ENCODE results near the gene RNASET2.
A peak's percentile ranks its signal among the peaks of the same experiment; 100 is the strongest.
"Not testable (repeated sequence)": the region's sequence is repeated elsewhere in the genome, so short reads cannot be mapped to it uniquely, and the experiment has no call there.

Gene RNASET2

GRCh38 chr6:166901626-166902025, 54.7 kb downstream of the RNASET2 start:
- FAIRE-seq, result no peak

- FAIRE-seq, result no peak
Observed at GRCh38 chr6:166900956-166901607, 55.3 kb downstream of the RNASET2 start.

GRCh38 chr6:166900130-166900708, 56.1 kb downstream of the RNASET2 start:
- no peak for FAIRE-seq

- no peak for FAIRE-seq
Observed at GRCh38 chr6:166898910-166899309, 57.4 kb downstream of the RNASET2 start.

- not testable (repeated sequence) for FAIRE-seq
Observed at GRCh38 chr6:166894614-166895013, 61.7 kb downstream of the RNASET2 start.

GRCh38 chr6:166892472-166892871, 63.9 kb downstream of the RNASET2 start:
- not testable (repeated sequence) for FAIRE-seq

GRCh38 chr6:166886773-166887172, 69.6 kb downstream of the RNASET2 start:
- FAIRE-seq, result not testable (repeated sequence)

- FAIRE-seq, result not testable (repeated sequence)
Observed at GRCh38 chr6:166884958-166885357, 71.4 kb downstream of the RNASET2 start.

- FAIRE-seq, result peak; percentile 60
Observed at GRCh38 chr6:166879594-166879993, 76.8 kb downstream of the RNASET2 start.
